Measurements from ENCODE around the gene SLC25A52.
"Not testable (repeated sequence)": the region's sequence is repeated elsewhere in the genome, so short reads cannot be mapped to it uniquely, and the experiment has no call there.

Gene SLC25A52

DNA sequence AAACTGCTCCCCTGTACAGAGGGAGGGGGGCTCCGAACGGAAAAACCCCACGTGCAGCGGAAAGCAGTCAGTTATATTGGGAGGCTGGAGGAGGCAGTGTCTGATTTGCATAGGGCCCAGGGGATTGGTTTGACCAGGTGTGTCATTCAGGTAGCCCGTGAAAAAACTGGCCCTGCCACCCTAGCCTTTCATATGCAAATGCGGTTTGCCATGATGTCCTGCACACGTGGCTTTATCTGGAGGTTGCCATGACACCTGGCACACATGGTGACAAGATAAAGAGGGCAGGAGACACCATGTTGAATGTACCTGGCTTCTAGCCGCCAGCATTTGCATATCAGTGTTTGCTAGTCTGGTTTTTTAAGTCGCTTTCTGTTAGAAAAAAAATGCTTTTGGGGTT is 20.5 kb downstream of the SLC25A52 start:
- no peak for DNase-seq

DNA sequence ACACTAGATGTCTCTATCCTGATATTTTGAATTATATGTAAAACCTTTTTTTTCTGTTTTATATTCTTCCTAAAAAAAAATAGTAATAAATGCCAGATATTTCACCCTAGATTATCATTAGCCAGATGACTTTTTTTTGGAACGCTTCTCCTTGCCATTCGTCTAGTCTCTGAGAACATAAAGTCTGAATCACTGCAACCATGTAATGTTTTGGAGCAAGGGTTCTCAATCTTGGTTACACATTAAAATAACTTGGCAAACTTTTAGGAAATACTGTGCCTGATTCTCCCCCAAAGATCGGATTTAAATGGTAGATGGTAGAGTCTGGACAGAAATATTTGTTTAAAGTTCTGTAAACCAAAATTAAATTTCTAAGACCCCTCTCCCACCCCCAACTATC is 21.0 kb downstream of the SLC25A52 start:
- DNase-seq: no peak

DNA sequence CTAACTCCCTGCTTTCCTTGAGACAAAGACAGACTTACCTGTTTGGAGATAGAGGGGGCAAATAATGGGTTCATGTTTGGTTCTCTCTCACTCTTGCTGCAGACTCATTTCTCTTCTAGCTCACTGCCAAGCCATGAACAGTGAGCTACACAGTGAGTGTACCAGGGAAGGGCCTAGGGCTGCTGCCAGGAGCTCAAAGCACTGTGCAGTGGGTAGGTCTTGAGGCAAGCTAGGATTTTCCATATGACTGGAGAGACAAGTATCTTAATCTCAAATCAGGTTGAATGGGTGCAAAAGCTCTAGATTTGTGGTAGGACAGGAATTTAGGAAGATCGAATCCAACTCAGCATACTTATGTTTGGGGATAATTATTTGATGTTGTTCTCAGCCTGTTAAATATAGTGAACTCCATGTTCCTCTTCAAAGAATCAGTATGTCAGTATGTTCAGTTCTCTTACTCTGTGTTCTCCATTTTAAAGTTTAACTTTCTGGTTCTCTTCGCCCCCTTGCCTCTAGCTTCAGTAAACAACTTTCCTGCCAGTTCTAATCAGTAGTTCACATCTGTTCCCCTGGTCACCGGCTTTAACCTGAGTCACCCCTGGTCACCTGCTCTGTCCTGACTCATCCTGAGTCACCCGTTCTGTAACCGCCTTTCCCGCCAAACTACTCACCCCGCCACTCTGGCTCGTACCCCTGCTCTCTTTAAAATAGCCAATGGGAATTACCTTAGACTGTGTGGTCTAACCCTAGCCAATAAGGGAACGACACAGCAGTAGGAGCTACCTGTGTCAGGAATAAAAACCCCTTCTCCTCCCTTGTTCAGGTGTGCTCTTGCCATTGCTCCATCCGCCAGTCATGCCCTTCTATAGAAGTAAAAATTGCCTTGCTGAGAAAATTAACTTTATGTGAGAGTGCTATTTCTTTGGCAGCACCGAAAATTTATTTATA is 21.9 kb downstream of the SLC25A52 start:
- no peak for DNase-seq

DNA sequence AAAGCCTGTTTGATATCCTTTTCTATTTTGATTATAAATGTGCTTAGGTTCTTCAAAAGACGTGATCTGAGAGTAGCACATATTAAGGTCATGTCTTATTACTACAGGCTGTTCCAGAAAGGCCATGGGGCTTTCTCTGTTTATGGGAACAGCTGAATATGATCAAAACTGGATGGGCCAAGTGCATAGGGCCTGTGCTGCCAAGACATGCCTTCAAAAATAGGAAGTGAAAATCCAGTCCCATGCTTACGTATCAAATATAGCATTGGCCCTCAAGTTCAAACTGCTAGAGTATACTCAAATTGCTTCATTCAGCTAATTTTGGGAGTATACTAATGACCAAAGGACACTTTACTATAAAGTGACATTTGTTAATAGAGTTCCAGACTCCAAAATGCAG is 24.1 kb downstream of the SLC25A52 start:
- no peak for DNase-seq

DNA sequence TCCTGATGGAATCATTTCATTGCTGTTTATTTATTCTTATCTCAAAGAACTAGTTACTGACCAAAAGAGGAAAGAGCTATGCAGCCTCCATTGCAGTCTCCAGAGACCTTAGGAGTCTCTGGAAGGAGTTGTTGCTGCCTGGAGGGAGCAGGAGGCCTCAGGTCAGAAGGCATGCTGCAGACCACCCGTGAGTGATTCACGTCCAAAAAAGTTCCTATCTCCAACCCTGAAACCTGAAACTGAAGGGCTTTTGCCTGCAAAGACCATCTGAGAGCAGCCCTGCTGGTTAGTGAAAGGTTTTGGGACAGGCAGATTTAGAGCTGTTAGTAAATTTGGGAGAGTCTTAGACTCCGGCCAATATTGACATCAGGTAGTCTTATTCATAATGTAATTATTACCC is 29.1 kb downstream of the SLC25A52 start:
- no peak for DNase-seq

- DNase-seq: not testable (repeated sequence)
Observed at GRCh38 chr18:31729196-31729595, 31.5 kb downstream of the SLC25A52 start.

DNA sequence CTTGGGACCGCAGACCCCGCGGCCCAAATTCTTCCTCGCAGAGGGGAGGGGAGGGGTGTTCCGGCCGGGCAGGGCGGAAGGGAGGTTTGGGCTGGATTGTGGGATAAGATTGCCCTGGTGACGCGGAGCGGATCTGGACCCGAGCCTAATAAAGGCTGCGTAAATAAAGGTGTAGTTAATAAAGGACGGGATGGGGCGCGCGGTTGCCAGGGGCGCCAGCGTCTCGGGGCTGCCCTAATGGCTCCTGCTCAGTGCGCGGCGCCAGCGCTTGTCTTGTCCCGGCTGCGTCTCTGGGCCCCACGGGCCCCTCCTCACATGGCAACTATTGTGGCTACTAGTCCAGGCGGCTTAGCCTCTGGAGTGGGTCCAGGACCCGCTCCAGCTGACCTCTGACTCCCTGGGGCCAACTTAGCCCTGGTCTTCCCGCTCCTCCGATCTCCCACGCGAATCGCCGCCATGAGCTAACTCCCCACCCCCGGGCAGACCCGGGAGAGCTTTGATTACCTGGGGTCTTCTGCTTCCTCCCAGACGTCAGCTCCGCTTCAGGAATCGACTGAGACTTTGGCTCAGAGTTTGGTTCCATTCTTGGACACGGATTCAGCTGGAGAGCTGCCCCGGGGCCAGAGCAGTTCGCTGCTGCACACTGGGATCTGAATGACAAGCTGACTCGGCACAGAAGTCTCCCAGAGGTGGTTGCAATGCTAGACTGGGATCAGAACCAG is 36.5 kb downstream of the SLC25A52 start:
- peak in 16 of 58 donors; percentile 2 to 57 (median 13) for DNase-seq

DNA sequence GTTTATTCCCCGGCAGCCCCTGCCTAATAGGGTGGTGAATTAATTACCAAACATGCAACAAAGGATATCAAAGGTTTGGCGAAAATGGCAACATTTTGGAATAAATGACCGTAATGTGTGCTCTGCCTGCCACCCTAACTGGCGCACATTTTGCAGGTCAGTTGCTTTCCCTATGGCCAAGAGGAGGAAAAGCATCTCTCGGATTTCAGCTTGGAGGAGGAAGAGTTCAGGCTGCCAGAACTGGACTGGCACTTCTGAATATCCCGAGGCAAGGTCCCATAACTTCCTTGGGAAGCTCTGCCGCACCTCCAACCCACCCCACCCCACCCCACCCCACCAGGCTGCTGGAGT is 37.1 kb downstream of the SLC25A52 start:
- DNase-seq: no peak

DNA sequence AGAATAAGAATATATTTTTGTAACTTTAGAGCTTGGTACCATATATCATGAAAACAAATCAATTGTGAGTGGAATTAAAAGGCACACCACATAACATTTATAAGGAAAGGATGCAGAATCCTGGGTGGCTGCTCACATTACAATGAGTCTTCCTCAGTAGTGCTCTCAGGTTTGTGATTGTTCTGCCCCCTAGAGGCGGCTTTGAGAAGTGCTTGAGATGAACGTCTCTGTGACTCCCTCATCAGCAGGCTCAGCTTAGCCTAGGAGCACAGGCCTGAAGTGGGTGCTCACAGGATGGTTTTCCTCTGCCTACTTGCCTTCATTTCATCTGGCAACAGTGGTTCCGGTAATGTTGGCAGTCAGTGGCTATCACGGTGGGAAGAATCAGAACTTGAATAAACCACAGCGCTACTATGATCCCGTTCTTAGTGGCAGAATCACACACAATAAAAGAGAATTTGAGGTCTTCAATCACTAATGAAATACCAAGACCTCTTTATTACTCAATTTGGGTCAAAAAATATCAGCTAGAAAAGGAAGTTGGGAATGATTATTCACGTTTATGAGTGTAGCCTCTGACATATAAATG is 38.2 kb downstream of the SLC25A52 start:
- DNase-seq: peak in 55 of 58 donors; percentile 5 to 85 (median 55)

DNA sequence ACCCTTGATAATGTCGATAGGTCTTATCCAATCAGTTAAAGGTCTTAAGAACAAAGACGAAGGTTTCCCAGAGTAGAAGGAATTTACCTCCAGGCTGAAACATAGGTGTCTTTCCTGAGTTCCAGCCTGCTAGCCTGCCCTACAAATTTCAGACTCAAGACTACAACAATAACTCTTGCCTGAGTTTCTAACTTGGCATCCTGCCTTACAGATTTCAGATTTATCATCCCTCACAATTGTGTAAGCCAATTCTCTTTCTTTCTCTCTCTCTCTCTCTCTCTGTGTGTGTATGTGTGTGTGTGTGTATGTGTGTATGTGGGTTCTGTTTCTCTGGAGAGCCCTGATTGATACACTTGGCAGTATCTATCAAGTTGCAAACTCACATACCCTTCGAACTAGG is 39.1 kb downstream of the SLC25A52 start:
- no peak for DNase-seq

DNA sequence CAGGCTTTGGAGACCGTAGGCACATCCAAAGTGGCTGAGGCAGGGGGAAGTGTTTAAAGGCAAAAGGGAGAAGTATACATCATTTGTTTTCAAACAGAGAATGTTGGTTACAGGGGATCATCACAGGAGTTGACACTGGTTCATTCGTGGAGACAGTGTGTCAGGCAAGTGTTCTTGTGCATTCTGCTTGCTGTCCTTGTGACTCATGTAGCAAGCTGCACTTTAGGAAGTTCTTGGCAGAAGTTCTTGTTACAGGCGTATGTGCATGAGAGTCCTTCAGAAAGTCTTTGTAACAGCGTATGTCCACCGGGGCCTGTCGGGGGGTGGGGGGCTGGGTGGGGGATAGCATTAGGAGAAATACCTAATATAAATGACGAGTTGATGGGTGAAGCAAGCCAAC is 39.8 kb downstream of the SLC25A52 start:
- DNase-seq: no peak

GRCh38 chr18:31719363-31720006 is 41.2 kb downstream of the SLC25A52 start:
- no peak for DNase-seq

- no peak for DNase-seq
Observed at GRCh38 chr18:31718386-31718785, 42.3 kb downstream of the SLC25A52 start.

- DNase-seq: no peak
Observed at GRCh38 chr18:31716362-31716761, 44.3 kb downstream of the SLC25A52 start.

DNA sequence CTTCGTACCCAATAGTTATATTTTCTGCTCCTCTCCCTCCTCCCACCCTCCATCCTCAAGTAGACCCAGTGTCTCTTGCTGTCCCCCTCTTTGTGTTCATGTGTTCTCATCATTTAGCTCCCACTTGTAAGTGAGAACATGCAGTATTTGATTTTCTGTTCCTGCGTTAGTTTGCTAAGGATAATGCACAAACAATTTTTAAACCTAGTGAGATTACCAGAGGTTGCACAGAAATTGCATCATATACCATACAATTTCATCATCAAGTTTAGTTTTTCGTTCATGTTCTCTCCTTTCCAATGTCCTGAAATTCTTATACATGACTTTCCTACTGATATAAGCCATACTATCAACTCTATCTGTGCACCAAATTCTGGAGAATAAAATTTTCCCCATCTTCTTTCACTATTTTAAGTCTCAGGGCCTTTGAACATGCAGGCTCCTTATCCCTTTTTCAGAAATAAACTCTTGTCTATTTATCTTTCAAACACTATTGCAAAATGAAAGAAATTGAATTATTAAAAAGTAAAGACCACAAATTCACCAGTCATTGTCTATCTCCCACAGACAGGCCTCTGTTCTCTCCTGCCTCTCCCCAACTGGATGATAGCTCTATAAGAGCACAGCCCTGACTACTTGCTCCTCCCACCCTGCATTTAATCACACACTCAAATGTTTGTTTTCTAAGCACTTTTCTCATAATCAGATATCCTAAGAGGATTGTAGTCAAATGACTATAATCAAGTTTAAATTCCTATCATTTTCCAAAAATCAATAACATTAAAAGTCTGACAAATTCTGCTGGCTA is 49.1 kb downstream of the SLC25A52 start:
- no peak for DNase-seq

GRCh38 chr18:31710826-31711225 is 49.9 kb downstream of the SLC25A52 start:
- no peak for DNase-seq

Data from anterior cingulate cortex (tissue), 58 donors.